Thyroid gland (tissue), 4 donors: ENCODE measurements around the gene DDC.

Experiments
- POLR2A ChIP-seq, 2 donors: fragments of 450-650 bp; IDR thresholded peaks; one replicate each; pipeline ENCODE4 v1.6.1; 2017; ENCODE audit warnings: antibody characterized with exemption in 2 of 2, mild to moderate bottlenecking in 2 of 2, moderate library complexity in 1 of 2
- TF ChIP-seq, protein P1 (sequence below), 6 experiments: fragments of 200-600 bp in 3 of 6; fragments of 450-650 bp in 3 of 6; sonication (generic) in 3 of 6; IDR thresholded peaks; one replicate each; pipeline ENCODE4 v1.5.1; 2016 to 2019; ENCODE audit warnings: antibody characterized with exemption in 6 of 6, mild to moderate bottlenecking in 2 of 6, inconsistent platforms in 1 of 6, moderate library complexity in 1 of 6

- TF ChIP-seq POLR2A (IDR thresholded peaks at IDR 0.05): no peak
- TF ChIP-seq, protein P1, sequence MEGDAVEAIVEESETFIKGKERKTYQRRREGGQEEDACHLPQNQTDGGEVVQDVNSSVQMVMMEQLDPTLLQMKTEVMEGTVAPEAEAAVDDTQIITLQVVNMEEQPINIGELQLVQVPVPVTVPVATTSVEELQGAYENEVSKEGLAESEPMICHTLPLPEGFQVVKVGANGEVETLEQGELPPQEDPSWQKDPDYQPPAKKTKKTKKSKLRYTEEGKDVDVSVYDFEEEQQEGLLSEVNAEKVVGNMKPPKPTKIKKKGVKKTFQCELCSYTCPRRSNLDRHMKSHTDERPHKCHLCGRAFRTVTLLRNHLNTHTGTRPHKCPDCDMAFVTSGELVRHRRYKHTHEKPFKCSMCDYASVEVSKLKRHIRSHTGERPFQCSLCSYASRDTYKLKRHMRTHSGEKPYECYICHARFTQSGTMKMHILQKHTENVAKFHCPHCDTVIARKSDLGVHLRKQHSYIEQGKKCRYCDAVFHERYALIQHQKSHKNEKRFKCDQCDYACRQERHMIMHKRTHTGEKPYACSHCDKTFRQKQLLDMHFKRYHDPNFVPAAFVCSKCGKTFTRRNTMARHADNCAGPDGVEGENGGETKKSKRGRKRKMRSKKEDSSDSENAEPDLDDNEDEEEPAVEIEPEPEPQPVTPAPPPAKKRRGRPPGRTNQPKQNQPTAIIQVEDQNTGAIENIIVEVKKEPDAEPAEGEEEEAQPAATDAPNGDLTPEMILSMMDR (IDR thresholded peaks at IDR 0.05): no peak
Observed at GRCh38 chr7:50529093-50529862, 35.9 kb downstream of the DDC start.
